NCI-H2196 (cell line): ENCODE data around the gene ACAD9.
"Not testable (repeated sequence)": the region's sequence is repeated elsewhere in the genome, so short reads cannot be mapped to it uniquely, and the experiment has no call there.

Source experiments
- DNase-seq: peaks from one replicate; lab custom pipeline; 2025; ENCODE audit not compliant: unreplicated experiment; lab: John Stamatoyannopoulos, UW

The ACAD9 gene

DNA sequence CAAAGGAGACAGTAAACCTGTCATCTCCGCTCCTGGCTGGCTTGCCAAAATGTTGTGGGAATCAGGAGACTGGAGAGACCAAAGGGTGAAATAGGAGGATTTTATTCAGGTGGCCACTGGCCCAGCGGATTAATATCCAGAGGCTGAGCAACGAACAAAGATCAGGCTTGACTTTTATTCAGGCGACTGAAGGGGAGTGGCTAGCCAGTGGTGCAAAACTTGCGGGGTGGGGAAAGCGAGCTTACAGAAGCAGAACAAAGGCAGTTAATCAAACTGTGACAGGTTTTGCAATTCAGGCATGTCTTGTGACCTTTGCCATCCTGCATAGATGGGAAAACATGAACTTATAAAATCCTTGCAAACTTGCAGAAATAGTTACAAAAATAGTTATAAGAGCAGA, 19.8 kb upstream of the ACAD9 start:
- peak; percentile 14 for DNase-seq

GRCh38 chr3:128861491-128861890, 17.9 kb upstream of the ACAD9 start:
- DNase-seq: no peak

DNA sequence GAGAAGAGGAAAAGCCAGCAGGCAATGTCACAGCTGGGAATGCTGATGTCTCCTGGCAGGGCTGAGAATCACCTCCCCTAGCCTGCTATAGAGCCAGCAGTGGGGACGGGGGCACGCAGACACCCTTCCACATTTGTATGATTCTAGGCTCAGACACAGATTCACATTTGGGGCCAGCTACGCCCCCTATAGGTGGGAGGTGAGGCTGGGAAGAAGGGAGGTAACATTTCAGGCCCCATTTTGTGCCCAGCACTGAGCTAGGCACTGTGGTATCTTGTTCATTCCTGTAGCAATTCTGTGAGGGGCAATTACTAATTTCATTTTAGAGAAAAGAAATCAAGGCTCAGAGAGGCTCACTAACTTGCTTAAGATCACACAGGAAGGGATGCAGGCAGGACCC, 15.9 kb upstream of the ACAD9 start:
- DNase-seq: no peak

GRCh38 chr3:128864351-128864811, 15.0 kb upstream of the ACAD9 start:
- DNase-seq: no peak

- not testable (repeated sequence) for DNase-seq
These were observed 14.3 kb upstream of the ACAD9 start for GRCh38 chr3:128864849-128865804.

DNA sequence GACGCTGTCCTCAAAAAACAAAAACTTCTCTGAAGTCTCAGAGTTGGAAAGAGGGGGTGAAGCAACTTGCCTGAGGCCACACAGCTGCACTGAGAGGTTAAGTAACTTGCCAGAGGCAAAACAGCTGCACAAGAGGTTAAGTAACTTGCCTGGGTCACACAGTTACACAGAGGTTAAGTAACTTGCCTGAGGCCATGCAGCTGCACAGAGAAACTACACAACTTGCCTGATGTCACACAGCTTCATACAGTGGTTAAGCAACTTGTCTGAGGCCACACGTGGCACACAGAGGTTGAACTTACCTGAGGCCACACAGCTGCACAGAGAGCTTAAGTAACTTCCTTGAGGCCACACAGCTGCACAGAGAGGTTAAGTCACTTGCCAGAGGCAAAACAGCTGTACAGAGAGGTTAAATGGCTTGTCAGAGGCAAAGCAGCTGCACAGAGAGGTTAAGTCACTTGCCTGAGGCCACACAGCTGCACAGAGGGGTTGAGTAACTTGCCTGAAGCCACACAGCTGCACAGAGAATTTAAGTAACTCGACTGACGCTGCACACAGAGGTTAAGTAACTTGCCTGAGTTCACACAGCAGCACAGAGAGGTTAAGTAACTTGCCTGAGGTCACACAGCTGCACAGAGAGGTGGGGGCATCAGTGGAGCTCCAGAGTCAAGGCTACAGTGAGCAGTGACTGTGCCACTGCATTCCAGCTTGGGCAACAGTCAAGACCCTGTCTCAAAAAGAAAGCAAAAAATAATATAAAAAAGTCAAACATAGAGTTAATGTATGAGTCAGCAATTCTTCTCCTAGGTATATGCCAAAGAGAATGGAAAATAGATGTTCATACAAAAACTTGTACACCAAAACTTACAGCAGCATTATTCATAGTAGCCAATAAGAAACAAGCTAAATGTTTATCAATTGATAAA, 12.0 kb upstream of the ACAD9 start:
- DNase-seq: no peak

DNA sequence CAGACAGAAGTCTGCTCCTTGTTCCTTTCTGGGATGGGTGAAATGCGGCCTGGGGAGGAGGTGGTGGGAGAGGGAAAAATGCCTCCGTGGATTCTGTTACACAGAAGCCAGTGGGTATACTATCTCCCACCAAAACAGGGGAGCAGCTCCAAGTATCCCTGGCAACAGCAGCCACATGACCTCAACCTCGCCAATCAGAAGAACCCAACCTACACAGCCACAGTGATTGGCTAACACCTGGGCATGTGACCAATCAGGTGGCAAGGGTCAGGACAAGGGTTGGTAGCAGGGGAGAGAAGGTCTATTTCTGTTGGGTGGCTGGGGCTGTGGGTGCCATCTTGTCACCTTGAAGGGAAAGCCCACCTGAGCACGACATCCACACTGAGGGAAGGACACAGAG, 9.1 kb upstream of the ACAD9 start:
- DNase-seq: no peak

DNA sequence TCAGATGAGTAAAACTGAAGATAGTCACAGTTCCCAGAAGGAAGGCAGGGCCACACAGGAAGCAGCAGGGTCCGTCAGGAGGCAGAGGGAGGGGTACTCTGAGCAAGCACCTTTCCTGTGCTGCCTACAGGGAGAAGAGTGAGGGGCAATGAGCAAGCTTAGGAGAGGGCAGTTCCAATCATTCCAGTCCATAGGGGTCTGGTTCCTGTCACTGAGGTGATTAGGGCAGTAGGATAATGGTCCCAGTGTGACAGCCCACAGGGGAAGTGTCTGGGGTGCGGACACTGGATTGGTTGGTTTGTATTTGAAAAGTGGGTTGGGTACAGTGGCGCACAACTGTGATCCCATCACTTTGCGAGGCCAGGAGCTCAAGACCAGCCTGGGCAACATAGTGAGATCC, 7.1 kb upstream of the ACAD9 start:
- no peak for DNase-seq

- DNase-seq: no peak
These were observed 6.7 kb upstream of the ACAD9 start for GRCh38 chr3:128872744-128873143.

- DNase-seq: no peak
These were observed 6.0 kb upstream of the ACAD9 start for GRCh38 chr3:128873244-128874022.

DNA sequence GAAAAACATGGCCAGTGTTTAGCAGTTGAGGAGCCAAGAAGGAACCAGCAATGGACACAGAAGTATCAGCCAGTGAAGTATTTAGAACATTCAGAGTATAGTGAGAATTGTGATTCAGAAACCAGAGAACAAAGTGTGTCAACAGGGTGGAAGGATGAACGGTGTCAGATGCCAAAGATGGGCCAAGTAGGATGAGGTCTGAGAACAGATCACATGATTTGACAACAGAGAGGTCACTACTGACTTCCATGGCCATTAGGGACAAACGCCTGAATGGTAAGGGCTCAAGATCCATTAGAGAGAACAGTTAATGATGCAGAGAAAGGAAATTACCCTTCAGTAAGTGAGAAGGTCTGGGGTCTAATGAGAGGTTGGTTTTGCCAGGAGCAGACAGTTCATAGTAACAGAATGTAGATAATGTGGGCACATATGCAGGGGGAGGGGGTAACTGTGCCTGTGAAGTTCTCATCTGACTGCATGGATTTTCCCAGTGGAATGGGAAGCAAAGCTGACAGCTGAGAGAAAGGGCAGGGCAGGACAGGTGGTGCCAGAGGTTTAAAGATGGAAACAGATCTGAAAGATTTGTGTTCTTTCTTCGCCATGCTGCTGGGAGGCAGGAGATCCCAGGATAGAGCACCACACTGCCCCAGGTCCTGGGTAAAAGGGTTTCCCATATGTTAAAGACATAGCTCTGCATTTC, 4.8 kb upstream of the ACAD9 start:
- DNase-seq: no peak

- DNase-seq: peak; percentile 45
These were observed 3.8 kb upstream of the ACAD9 start for GRCh38 chr3:128875556-128876120.

DNA sequence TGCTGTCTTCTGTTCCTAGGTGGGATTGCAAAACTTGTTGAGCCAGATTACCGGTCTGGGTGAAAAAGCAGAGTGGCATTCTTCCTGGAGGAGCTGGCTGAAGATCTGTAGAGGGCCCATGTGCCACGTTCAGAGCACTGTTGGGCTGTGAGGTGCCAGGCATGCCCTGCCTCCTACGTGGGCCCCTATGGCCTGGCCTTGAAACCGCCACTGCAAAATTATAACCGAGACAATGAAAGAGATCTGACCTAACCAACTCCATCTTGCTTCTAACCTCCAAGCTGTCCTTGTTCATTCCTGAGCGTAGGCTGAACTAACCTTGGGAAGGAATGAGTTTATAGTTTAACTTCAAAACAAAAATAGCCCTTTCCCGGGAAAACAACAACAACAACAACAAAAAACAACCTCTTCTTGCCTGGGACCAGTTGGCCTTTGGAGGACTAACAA, 1.4 kb upstream of the ACAD9 start:
- DNase-seq: no peak

DNA sequence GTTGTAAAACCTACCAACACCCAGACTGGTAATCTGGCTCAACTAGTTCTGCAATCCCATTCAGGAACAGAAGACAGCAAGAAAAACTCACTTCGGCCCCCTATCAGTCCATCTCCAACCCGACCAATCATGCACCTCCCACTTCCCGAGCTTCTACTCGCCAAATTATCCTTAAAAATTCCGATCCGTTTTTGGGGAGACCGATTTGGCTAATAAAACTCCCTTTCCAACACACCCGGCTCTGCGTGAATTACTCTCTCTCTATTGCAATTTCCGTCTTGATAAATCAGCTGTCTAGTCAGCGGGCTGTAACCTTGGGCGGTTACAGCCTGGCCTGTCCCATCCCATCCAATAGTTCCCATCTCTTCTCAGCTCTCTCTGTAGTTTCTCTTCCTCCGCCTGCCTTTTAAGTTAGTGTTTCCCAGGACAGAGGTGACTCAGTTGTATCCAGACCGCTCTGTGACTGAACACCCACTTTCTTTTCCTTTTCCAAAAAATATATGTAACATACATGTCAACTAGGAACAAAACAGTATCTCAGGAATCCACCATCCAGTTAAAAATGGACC, 780 bp upstream of the ACAD9 start:
- DNase-seq: peak; percentile 19

DNA sequence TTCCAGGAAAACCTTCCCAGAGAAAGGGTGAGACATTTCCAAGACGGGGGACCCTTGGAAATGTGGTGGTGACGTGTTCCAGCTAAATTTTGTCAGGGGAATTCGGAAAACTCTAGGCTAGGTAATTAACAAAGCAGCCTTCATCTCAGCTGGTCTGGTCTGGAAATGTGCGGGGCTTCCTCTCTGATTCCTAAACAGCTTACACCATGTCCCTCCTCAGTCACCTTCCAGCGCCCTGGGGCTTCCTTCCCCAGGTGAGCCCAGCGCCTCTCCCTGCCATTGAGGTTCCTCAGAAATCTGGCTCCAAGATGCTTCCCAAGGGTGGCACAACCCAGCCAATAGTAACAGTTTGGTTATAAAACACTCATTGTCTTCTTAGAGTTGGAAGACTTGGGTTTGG, 571 bp downstream of the ACAD9 start:
- DNase-seq: no peak

GRCh38 chr3:128880455-128880854, 1.0 kb downstream of the ACAD9 start:
- not testable (repeated sequence) for DNase-seq

DNA sequence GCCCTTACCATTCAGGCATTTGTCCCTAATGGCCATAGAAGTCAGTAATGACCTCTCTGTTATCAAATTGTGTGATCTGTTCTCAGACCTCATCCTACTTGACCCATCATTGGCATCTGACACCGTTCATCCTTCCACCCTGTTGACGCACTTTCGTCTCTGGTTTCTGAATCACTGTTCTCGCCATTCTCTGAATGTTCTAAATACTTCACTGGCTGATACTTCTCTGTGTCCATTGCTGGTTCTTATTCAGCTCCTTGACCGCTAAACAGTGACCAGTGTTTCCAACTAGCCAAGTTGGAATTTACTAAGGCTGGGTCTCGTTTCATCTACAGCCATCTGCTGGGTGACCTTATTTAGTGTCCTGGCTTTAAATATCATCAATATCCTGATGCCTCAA, 2.2 kb downstream of the ACAD9 start:
- no peak for DNase-seq

GRCh38 chr3:128882719-128883118, 3.3 kb downstream of the ACAD9 start:
- no peak for DNase-seq

DNA sequence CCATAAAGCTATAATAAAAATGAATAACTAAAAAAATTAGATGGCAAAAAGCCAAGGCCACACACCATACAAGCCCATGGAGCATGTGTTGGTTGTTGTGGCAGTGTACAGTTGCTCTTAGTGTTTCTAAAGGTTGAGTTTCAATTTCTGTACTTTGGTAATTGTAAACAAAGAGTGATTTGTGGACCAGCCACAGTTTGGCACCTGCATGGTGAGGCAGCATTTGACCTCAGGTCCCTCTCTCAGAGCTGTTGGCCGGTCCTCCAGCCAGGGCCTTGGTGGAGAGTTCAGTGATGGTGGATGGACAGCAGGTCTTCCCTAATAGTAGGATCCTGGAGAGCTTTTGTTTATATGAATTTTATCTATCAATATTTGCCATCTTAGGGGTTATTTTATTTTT, 5.6 kb downstream of the ACAD9 start:
- DNase-seq: no peak
